ENCODE measurements around the gene TAF1A.

TAF1A gene

DNA sequence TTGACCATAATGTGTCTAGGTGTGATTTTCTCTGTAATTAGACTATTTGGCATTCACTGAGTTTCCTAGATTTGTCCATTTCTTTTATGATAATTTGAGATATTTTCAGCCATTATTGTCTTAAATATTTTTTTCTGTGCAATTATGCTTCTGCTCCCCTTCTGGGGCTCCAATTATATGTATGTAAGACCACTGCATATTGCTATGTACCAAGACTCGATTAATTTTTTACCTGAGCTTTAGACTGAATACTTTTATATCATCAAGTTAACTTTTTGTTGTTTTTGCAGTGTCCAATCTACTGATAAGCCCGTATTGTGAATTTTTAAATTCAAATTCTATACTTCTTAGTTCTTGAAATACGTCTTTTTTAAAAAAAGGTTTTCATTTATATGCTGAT, 5.1 kb upstream of the TAF1A start:
- DNase-seq = no peak

DNA sequence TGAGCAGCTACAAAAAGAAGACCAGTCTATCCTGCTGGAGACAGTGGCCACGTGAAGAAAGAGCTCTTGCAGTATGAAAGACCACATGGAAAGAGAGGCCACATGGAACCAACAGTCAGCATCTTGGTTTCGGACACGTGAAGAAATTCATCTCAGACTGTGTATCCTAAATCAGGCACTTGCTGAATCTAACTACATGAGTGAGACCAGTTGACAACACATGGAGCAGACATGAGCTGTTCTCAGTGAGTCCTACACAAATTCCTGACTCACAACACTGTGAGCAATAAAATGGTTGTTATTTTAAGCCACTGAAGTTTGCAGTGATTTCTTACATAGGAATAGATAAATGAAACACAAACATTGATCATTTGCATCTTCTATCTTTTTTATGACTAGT, 2.4 kb upstream of the TAF1A start:
- DNase-seq = no peak

DNA sequence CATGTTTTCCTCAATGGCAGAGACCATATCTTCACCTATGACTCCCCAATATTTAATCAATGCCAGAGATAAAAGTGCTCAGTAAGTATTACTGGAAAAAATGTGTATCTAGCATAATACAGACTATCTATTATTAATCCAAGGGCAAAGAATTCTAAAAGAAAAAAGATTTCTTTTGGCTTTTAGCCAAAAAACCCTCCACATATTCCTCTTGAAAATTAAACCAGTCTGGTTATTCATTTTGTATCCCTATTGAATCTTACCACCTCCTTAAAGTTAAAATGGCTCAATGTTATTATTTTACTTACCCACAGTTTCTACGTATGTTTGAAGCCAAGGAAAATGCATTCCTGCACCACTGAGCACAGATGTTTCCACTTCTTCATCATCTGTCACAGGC, 1.6 kb downstream of the TAF1A start:
- DNase-seq = no peak

DNA sequence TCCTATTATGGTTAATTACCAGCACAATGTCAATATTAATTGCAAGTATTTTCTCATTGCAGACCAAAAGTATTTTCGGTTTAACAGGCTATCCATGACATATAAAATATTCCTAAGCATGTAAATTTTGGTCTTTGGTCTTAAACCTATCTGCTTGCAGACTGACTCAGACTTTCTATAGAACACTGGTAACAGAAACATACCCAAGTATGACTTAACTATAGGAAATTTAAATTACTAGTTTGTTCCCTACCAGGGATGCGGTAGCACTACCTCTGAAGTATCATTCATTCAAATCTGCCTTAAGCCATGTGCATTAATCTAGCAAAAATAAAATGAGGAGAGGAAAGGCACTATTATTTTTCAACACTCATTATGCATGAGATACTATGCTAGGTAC, 2.9 kb downstream of the TAF1A start:
- no peak for DNase-seq

DNA sequence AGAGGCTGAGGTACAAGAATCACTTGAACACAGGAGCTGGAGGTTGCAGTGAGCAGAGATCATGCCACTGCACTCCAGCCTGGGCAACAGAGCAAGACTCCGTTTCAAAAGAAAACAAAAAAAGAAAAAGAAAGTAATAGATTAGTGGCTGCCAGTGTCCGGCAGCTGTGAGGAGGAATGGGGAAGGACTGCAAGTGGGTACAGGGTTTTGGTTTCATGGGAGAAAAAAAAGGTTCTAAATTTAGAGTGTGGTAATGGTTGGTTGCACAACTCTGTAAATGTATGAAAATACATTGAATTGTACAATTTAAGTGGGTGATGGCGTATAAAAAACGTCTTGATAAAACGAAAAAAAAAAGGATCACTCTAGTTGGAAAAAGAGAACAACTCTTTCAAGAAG, 6.7 kb downstream of the TAF1A start:
- DNase-seq = no peak

DNA sequence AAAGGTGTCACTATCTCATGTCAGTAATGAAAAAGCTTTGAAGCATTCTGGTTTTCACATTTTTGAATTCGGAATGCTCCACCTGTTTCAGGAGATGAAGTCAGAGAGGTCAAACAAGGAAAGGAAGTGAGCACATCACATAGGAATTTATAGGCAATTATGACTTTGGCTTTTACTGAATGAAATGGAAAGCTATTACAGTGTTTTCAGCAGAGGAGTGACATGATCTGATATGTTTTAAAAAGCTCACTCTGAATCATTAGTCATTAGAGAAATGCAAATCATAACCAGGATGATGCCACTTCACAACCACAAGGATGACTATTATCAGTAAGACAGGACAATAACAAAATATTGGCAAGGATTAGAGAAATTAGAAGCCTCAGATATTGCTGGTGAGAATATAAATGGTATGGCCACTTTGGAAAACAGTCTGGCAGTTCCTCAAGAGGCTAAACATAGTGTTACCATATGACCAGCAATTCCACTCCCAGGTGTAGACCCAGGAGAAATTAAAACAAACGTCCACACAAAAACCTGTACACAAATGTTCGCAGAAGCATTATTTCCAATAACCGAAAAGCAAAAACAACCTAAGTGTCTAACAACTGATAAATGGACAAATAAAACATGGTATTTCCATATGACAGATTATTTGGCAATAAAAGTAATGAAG, 7.5 kb downstream of the TAF1A start:
- no peak for DNase-seq

DNA sequence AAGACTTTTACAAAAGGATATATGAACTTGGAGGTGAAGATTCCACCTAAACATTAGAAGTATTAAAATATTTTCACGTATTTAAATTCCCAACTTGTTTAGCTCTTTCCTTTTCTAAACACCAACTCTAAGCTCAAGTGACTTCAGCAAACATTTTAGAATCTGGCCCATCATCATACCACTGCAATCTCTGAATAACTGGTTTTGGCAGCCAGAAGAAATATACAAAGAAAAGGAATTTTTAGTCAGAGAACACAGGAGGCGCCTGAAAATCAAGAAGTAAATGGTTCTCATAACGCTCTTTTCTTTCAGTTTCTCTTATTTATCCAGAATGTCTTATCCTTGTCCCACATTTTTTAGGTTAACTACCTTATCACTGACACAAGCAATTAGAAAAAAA, 10.4 kb downstream of the TAF1A start:
- DNase-seq = no peak

DNA sequence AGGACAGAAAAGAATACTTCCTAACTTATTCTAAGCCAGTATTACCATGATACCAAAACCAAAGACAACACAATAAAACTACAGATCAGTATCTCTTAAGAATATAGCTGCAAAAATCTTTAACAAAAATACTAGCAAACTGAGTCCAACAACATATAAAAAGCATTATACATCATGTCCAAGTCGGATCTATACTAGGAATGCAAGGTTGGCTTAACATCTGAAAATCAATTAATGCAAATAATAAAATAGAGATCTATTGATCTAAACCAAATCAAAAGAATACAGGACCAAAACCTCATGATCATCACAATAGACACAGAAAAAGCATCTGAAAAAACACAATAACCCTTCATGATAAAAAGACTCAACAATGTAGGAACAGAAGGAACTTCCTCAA, 18.9 kb downstream of the TAF1A start:
- DNase-seq = no peak

DNA sequence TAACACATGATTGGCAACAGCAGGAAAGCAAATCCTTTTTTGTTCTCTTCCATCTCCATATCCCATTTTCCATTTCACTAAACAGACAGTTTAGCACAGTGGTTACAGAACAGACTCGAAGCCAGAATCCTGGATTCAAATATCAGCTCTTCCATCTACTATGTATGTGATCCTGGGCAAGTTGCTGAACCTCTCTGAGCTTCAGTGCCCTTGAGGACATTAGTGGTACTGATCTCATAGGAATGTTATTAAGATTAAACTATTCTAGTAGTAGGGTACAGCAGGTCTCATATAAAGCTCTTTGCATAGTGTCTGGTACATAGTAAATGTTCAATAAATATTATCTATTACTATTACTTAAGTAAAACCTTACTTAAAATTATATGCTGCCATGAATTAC, 28.1 kb downstream of the TAF1A start:
- no peak for DNase-seq

DNA sequence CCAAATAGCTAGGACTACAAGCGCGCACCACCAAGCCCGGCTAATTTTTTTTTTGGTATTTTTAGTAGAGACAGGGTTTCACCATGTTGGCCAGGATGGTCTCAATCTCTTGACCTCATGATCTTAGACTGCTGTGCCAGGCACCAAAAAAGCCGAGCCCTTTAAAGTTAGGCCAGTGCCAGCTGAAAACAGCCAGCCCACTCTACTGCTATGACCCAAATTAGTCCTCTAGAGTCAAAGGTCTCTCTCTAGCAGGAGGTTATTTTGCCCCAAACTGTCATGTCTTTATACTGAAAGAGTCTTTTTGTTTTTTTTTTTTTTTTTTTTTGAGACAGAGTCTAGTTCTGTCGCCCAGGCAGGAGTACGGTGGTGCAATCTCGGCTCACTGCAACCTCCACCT, 32.2 kb downstream of the TAF1A start:
- DNase-seq = no peak

DNA sequence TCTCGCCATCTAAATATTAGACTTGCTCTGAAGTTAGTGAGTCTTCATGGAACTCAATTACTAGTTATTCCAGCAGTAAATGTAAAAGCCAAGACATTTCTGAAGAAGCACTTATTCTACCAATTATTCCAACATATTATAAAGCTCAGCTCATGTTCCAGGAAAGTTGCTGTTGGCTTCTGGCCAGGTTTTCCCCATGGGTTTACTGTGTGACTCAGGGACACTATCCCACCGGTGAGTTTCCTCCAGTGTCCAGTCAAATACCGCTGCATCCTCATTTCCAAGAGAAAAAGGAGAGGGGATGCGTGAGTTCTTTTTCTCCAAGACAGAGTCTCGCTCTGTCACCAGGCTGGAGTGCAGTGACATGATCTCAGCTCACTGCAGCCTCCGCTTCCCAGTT, 32.6 kb downstream of the TAF1A start:
- no peak for DNase-seq

DNA sequence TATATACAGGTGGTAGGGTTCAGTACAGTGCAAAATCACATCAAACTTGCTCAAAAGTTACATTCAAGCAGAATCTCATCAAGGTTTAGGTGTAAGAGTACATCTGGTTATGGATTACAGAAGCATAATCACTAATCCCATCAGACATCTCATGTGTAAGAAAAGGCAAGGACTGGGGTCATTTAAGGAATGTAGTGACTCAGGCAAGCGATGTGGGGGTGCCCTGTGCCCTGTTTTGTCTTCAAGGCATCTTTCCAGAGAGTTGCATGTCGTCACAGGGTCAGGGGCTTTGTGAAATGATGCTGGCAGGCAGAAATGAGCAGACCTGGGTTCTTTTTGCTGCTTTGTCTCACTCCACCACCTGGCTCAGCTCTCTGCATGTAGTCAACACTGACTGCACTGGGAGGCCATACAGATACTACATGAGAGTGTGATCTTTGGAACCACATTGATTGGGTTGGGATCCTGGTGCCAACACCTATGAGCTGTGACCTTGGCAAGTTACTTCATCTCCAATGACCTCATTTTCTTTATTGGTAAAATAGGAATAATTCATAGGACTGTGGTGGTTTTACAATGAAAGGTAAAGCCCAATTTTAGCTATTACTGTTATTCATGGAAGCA, 33.6 kb downstream of the TAF1A start:
- DNase-seq = no peak

DNA sequence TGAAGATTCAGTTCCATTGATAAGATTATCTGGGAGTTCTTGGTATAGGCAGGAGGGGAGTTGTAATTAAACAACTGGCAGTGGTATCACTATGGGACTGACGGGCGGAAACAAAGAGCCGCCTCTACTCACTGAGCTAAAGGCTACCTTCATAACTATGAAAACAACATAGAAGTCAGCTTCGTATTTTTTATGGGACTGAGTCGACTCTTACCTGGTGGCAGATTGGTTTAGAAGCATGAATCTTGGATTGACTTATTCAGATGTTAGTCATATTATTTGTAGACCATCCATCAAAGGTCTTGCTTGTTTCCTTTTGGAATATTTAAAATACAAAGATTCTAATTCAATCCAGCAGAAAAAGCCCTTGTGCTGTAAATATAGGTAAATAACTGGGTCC, 35.6 kb downstream of the TAF1A start:
- DNase-seq = no peak

DNA sequence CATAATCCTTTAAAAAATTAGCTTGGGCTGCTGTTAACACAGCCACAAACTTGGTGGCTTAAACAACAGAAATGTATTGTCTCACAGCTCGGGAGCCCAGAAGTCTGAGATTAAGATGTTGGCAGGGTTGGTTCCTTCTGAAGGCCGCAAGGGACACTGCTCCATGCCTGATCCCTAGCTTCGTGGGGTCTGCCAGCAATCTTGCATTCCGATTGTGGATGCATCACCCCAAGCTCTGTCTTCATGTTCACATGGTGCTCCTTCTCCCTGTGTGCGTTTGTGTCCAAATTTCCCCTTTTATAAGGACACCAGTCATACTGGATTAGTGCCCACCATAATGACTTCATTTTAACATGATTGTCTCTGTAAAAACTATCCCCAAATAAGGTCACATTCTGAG, 36.9 kb downstream of the TAF1A start:
- DNase-seq = no peak

DNA sequence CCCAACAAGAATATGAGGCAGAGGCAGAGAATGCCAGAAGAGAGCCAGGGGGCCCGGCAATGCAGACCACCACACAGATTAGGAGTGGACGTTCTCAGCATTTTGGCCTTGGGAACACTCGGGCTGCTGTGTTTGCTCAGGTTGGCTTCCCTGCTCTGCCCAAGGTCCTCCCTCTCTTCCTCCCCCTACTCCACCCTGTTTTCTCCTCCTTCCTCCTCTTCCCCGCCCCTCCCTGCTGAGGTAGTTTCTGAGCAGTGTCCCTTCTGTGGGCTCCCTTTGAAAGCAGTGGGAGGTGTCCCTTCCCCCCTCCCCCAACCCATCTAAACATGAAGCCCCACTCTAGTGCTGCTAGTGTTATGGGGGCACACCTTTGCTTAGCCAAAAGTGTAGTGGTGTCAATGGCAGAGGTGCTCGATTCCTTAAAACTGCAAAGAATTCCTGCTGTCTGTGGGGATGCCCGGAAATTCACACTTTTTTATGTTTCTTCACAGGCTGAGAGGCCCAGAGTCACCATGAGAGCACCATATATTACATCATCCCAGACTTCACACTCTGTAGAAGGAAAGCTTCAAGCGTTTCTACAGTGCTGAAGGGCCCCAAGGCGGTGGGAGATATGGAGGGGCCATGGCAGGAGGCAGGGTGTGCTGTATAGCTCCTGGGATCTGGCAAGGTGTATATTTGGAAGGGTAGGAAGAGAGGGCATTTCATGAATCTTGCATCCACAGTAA, 41.6 kb downstream of the TAF1A start, which contains the start of gene HHIPL2:
TSS of gene HHIPL2 (minus strand) at position 161 of the 728 bp plus-strand sequence. CDS start at position 101, 60 bp downstream.
- DNase-seq = no peak

DNA sequence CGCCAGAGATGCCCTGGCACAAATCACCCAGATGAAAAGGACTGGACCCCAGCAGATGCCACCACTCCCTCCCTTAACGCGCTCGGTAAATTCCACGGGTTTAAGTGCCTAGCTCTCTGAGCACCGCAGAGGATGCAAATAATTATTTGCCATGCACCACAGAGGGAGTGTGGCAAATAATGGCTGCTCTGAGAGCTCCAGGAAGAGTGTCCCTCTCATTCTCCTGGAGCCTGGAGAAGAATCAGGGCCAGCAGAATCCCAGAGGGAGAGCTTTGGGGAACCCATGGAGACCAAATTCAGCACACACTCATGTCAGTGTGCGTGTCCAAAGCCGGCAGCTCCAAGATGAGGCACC, 42.5 kb downstream of the TAF1A start:
- DNase-seq = no peak

DNA sequence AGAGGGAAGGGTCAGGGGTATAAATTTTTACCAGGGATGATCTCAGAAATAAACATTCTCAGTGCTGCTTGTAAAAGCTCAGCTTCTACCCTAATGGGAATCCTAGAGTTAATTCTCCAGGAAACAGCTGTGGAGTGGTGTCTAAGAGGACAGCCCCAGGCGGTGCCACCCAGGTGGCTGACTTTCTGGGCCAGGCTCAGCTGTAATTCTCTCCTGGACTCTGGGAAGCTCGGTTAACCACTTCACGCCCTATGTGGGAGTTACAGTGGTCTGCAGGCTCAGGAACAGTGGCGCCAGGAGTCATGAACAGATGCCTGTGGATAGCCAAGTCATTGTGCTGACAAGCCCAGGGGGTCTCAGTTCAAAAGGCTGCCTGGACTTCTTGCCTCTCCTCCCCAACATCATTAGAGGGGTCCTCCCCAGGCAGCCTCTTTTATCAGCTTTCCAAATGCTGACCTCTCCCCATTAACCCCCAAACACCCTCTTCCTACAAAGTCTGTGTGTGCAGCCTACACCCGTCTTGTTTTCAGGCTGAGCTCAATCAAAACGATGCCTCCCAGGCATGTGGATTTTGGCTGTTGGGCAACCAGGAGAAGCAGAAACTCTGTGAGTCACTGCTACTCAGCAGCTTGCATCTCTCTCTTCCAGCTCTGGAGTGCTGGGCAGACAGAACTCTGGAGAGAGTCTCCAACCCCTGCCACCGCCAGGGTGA, 43.0 kb downstream of the TAF1A start:
- DNase-seq = no peak

DNA sequence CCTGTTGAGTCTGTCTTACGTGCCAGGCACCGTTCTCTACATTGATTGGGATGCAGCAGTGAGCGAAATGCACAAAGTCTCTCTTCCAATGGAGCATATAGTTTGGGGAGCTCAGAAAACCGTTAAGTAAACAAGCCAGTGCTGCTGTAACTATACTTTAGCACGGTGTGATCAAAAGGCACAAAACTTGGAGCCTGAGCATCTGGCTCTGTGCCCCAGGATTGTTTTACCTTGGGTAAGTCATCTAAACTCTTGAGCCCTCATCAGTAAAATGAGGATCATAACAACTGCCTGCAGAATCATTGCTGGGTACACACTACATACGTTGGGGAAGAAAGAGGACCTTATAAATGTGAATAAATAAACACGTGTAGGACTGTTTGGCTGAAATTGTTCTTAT, 43.6 kb downstream of the TAF1A start:
- DNase-seq = no peak

DNA sequence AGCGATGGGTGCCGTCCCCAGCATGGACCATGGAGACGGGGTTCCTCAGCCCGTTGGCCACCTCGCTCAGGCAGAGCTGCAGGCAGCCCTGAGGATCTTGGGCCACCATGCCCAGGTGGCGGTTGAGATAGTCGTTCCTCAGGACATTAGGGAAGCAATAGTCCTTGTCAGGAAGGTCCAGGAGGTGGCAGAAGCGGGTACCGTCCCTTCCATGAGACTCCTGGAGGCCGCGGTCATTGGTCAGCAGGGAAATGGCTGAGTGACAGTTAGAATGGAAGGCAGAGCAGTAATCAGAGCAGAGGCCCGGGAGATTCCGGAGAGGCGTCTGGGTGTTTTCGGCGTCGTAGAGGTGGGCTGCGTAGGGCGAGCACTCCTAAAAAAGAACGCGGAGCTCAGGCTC, 45.9 kb downstream of the TAF1A start:
- DNase-seq = no peak

DNA sequence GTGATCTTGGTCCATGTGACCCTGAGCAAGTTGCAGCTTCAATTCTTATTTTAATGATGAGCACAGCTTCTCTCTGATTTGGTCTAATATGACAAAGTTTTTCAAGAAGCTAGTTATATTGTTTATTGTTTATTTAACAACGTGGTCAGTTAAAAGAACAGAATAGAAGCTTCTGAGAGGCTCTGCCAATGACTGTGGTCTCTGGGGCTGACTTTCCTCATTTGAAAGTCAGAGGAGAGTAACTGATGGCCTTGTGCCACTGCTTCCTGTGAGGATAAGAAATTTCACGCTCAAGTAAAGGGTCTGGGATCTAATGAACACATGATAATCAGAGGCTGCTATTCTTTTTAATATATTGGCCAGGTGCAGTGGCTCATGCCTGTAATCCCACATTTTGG, 49.1 kb downstream of the TAF1A start:
- DNase-seq = no peak

DNA sequence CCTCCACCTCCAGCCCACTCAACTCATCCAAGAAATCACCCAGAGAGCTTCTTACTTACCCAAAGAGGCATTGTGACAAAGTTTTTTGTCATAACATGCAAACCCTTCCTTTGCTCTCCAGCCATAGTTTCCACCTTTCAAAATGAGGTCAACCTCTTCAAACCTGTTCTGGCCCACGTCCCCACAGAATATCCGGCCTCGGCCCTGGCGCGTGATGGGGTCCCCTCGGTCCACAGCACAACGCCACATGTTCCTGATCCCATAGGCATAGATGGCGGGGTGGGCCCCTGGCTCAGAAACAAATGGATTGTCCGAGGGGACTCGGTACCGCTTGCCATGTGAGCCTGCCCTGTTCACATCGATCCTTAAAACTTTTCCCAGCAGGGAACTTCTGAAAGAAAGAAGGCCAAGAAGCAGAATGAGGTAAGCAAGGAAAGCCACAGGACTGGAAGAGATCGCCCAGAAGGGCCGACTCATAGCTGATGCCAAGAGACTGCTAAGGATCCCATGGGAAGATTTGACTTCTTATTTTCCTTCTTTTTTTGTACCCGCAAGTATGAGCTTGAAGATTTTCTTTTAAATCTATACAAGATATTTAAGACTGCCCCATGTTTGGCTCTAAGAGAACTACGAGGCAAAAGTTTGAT, 49.7 kb downstream of the TAF1A start:
- DNase-seq = no peak

DNA sequence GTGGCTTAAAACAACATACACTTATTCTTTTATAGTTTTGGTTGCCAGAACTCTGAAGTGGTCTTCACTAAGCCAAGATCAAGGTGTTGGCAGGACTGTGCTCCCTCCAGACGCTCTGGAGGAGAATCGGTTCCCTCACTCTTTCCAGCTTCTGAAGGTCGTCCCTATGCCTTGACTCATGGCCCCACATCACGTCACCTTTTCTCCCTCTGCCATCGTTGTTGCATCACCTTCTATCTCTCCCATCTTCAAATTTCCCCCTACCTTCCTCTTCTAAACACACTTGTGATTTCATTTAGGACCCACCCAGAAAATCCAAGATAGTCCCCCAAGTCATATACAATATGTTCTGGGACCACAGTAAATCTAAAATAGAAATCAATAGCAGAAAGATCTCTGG, 54.3 kb downstream of the TAF1A start:
- no peak for DNase-seq

DNA sequence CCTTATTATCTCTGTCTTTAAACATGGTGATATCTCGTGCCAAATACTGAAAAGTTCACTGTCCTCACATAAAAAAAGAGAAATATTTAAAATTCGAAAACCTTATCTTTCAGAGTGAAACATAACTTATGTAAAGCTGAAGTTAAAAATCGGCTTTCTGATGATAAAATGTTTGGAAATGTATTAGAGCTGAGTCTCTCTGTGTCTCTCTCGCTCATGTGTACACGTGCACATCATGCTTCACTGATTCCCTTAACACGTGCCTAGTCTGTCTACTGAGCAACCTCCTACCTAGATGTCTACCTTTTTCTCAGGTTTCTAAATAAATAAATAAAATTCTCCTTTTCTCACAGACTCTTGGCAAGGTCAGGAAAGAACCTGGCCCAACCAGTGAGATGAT, 58.9 kb downstream of the TAF1A start:
- DNase-seq = no peak

Data from activated CD4-positive, alpha-beta T cell treated with anti-CD3 and anti-CD28 coated beads for 4 hours (primary cell).